ENCODE results near the gene GRID1. TPM values are rescaled to one million over a fixed set of nuclear protein-coding genes. Genes with fewer than 3 reads are reported as not detected.

The GRID1 gene
- total RNA-seq, 1 experiment from 2014 or later: 0.07 TPM

- H3K9ac ChIP-seq (ENCODE audit: low read length): no peak overlapping the region
- H3K36me3 ChIP-seq (ENCODE audit: insufficient read depth, low read length): no peaks in the 10 kb centered on the region
- no peak overlapping the region for H3K4me2 ChIP-seq (ENCODE audit: low read depth, low read length, poor library complexity, severe bottlenecking)
- no peak overlapping the region for H3K4me3 ChIP-seq (ENCODE audit: low read length)
- no peaks in the 10 kb centered on the region for H3K9me3 ChIP-seq (ENCODE audit: low read length)
- no peaks in the 10 kb centered on the region for H4K20me1 ChIP-seq (ENCODE audit: insufficient read depth, low read depth, low read length)
- H3K9me2 ChIP-seq (replicated peaks; ENCODE audit: insufficient read depth, low read length): no peaks in the 10 kb centered on the region
- H2AFZ ChIP-seq (ENCODE audit: low read length): no peak overlapping the region
- peaks cover 25% of the 10 kb centered on the region for H3K4me1 ChIP-seq (ENCODE audit: low read length)
- no peaks in the 10 kb centered on the region for H3K79me2 ChIP-seq (ENCODE audit: low read length)
- DNase-seq: no peak
- no peak overlapping the region for H3K27ac ChIP-seq (ENCODE audit: low read length)
- H3K27me3 ChIP-seq (ENCODE audit: low read length): no peaks in the 10 kb centered on the region
Measured at GRCh38 chr10:85643171-85643844, 723.3 kb downstream of the GRID1 start.

GRCh38 chr10:85642421-85643170, 724.0 kb downstream of the GRID1 start:
- no peaks in the 10 kb centered on the region for H3K36me3 ChIP-seq (ENCODE audit: insufficient read depth, low read length)
- no peaks in the 10 kb centered on the region for H3K9me2 ChIP-seq (replicated peaks; ENCODE audit: insufficient read depth, low read length)
- no peak overlapping the region for H3K9ac ChIP-seq (ENCODE audit: low read length)
- no peaks in the 10 kb centered on the region for H4K20me1 ChIP-seq (ENCODE audit: insufficient read depth, low read depth, low read length)
- H2AFZ ChIP-seq (ENCODE audit: low read length): no peak overlapping the region
- no peak overlapping the region for H3K4me2 ChIP-seq (ENCODE audit: low read depth, low read length, poor library complexity, severe bottlenecking)
- no peak overlapping the region for H3K4me3 ChIP-seq (ENCODE audit: low read length)
- H3K27me3 ChIP-seq (ENCODE audit: low read length): no peaks in the 10 kb centered on the region
- no peaks in the 10 kb centered on the region for H3K9me3 ChIP-seq (ENCODE audit: low read length)
- H3K4me1 ChIP-seq (ENCODE audit: low read length): peaks cover 25% of the 10 kb centered on the region
- no peaks in the 10 kb centered on the region for H3K79me2 ChIP-seq (ENCODE audit: low read length)
- H3K27ac ChIP-seq (ENCODE audit: low read length): peak overlapping the region; percentile 63; the same call in 1 of the 2 replicates
- no peak for DNase-seq

DNA sequence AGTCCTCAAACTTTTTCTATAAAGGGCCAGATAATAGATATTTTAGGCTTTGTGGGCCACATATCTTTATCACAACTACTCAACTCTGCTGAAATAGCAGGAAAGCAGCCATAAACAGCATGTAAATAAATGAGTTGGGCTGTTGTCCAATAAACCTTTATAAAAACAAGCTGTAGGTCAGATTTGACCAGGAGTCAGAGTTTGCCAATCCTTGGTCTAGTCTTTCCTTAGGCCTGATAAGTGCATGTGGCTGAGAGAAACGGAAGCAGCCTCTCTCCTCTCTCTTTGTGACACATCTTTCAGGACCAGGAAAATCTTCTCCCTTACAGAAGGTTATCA, 724.5 kb downstream of the GRID1 start:
- H3K4me3 ChIP-seq (ENCODE audit: low read length): no peak overlapping the region
- peak overlapping the region; percentile 63; the same call in 1 of the 2 replicates for H3K27ac ChIP-seq (ENCODE audit: low read length)
- H3K4me1 ChIP-seq (ENCODE audit: low read length): peaks cover 25% of the 10 kb centered on the region
- H3K9me2 ChIP-seq (replicated peaks; ENCODE audit: insufficient read depth, low read length): no peaks in the 10 kb centered on the region
- no peaks in the 10 kb centered on the region for H3K79me2 ChIP-seq (ENCODE audit: low read length)
- no peak overlapping the region for H3K9ac ChIP-seq (ENCODE audit: low read length)
- H3K4me2 ChIP-seq (ENCODE audit: low read depth, low read length, poor library complexity, severe bottlenecking): no peak overlapping the region
- no peak for DNase-seq
- no peaks in the 10 kb centered on the region for H3K36me3 ChIP-seq (ENCODE audit: insufficient read depth, low read length)
- no peaks in the 10 kb centered on the region for H4K20me1 ChIP-seq (ENCODE audit: insufficient read depth, low read depth, low read length)
- no peak overlapping the region for H2AFZ ChIP-seq (ENCODE audit: low read length)
- no peaks in the 10 kb centered on the region for H3K27me3 ChIP-seq (ENCODE audit: low read length)
- H3K9me3 ChIP-seq (ENCODE audit: low read length): no peaks in the 10 kb centered on the region

DNA sequence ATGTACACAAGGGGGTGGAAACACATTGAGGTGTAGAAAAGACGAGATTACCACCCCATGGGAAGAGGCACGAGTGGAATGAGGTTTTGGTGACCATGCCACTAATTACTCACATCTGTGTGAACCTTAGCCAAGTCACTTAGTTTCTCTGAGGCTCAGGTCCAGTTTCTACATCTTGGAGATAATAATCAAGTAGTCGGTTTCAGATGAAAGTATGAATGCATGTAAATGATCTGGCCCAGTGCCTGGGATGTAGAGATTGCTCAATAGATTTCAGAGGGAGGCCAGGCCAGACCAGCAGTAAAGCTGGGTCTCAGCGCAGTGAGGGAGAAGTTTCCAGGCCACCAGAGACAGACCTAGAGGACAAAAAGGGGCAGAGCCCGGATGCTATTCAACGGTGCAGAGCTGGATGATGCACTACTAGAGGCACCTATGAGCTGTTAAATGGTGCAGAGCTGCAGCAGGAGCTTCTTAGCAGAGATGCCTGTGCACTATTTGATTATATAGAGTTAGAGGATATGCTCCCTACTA, 725.1 kb downstream of the GRID1 start:
- Histone ChIP-seq H4K20me1 (ENCODE audit: insufficient read depth, low read depth, low read length) (no peaks in the 10 kb centered on the region), H3K9ac (ENCODE audit: low read length) (no peak overlapping the region), H3K27ac (ENCODE audit: low read length) (peak overlapping the region; percentile 63; the same call in 1 of the 2 replicates), H3K9me3 (ENCODE audit: low read length) (no peaks in the 10 kb centered on the region), H3K36me3 (ENCODE audit: insufficient read depth, low read length) (no peaks in the 10 kb centered on the region), H3K4me1 (ENCODE audit: low read length) (peaks cover 25% of the 10 kb centered on the region), H3K4me2 (ENCODE audit: low read depth, low read length, poor library complexity, severe bottlenecking) (no peak overlapping the region), H3K79me2 (ENCODE audit: low read length) (no peaks in the 10 kb centered on the region), H3K4me3 (ENCODE audit: low read length) (no peak overlapping the region), H3K27me3 (ENCODE audit: low read length) (no peaks in the 10 kb centered on the region), H3K9me2 (replicated peaks; ENCODE audit: insufficient read depth, low read length) (no peaks in the 10 kb centered on the region), H2AFZ (ENCODE audit: low read length) (no peak overlapping the region)
- DNase-seq: peak; percentile 73

GRCh38 chr10:85638797-85639196, 727.8 kb downstream of the GRID1 start:
- Histone ChIP-seq H3K36me3 (ENCODE audit: insufficient read depth, low read length) (no peaks in the 10 kb centered on the region), H3K27me3 (ENCODE audit: low read length) (no peaks in the 10 kb centered on the region)

GRCh38 chr10:85635650-85636049, 730.9 kb downstream of the GRID1 start:
- no peaks in the 10 kb centered on the region for H3K9me3 ChIP-seq (ENCODE audit: low read length)
- no peak overlapping the region for H3K4me2 ChIP-seq (ENCODE audit: low read depth, low read length, poor library complexity, severe bottlenecking)
- H3K36me3 ChIP-seq (ENCODE audit: insufficient read depth, low read length): no peaks in the 10 kb centered on the region
- H2AFZ ChIP-seq (ENCODE audit: low read length): no peak overlapping the region
- H3K9ac ChIP-seq (ENCODE audit: low read length): no peak overlapping the region
- H3K9me2 ChIP-seq (replicated peaks; ENCODE audit: insufficient read depth, low read length): no peaks in the 10 kb centered on the region
- peaks cover 5% of the 10 kb centered on the region; the same call in 1 of the 2 replicates for H3K4me1 ChIP-seq (ENCODE audit: low read length)
- H4K20me1 ChIP-seq (ENCODE audit: insufficient read depth, low read depth, low read length): no peaks in the 10 kb centered on the region
- no peak overlapping the region for H3K27ac ChIP-seq (ENCODE audit: low read length)
- no peak overlapping the region for H3K4me3 ChIP-seq (ENCODE audit: low read length)
- H3K79me2 ChIP-seq (ENCODE audit: low read length): no peaks in the 10 kb centered on the region
- no peak for DNase-seq
- H3K27me3 ChIP-seq (ENCODE audit: low read length): no peaks in the 10 kb centered on the region

More at GRCh38 chr10:85638797-85639196, 727.8 kb downstream of the GRID1 start:
- Histone ChIP-seq H3K9me2 (replicated peaks; ENCODE audit: insufficient read depth, low read length) (no peaks in the 10 kb centered on the region), H3K79me2 (ENCODE audit: low read length) (no peaks in the 10 kb centered on the region), H3K4me1 (ENCODE audit: low read length) (peaks cover 25% of the 10 kb centered on the region), H2AFZ (ENCODE audit: low read length) (no peak overlapping the region), H3K4me2 (ENCODE audit: low read depth, low read length, poor library complexity, severe bottlenecking) (no peak overlapping the region), H3K27ac (ENCODE audit: low read length) (no peak overlapping the region), H3K9me3 (ENCODE audit: low read length) (no peaks in the 10 kb centered on the region), H3K4me3 (ENCODE audit: low read length) (no peak overlapping the region), H4K20me1 (ENCODE audit: insufficient read depth, low read depth, low read length) (no peaks in the 10 kb centered on the region), H3K9ac (ENCODE audit: low read length) (no peak overlapping the region)
- no peak for DNase-seq

DNA sequence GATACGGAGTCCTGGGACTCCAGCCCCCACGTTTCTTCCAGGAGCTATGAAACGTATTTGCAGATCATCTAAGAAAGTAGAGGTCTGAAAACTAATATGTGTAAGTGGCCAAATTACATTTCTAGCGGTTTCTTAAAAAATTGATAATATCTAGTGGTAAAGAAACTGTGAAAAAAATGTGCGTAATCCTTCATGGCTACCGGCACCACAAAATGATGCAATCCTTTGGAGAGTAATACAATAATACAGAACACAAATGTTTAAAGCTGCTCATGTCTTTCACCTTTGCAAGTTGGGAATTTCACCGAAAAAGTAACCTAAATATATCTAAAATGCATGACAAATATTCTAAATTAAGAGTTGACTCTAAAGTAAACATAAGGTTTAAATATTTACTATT, 742.1 kb downstream of the GRID1 start:
- Histone ChIP-seq H3K36me3 (ENCODE audit: insufficient read depth, low read length) (no peaks in the 10 kb centered on the region), H3K4me1 (ENCODE audit: low read length) (no peaks in the 10 kb centered on the region), H3K79me2 (ENCODE audit: low read length) (no peaks in the 10 kb centered on the region), H3K27ac (ENCODE audit: low read length) (no peak overlapping the region), H4K20me1 (ENCODE audit: insufficient read depth, low read depth, low read length) (no peaks in the 10 kb centered on the region), H3K9me2 (replicated peaks; ENCODE audit: insufficient read depth, low read length) (no peaks in the 10 kb centered on the region), H3K4me3 (ENCODE audit: low read length) (no peak overlapping the region), H3K9ac (ENCODE audit: low read length) (no peak overlapping the region), H3K4me2 (ENCODE audit: low read depth, low read length, poor library complexity, severe bottlenecking) (no peak overlapping the region), H3K9me3 (ENCODE audit: low read length) (no peaks in the 10 kb centered on the region), H2AFZ (ENCODE audit: low read length) (no peak overlapping the region), H3K27me3 (ENCODE audit: low read length) (no peaks in the 10 kb centered on the region)
- no peak for DNase-seq

DNA sequence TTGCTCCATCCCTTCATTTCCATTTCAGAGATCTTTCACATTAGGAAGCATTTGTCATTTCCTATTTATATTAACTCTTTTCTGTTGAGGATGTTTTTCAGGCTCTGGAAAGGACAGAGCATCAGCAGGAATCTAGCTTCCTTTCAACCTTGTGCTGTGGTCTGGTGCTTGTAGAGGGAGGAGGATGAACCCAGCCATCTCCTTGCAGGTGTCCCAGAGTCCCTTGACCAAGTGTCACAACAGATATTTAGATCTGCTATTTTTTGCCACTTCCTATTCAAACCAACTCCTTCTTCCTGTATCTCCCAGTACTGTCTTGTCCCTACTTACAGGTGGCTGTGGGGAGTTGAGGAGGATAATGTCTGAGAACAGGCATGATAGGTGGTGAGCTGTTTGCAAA, 742.8 kb downstream of the GRID1 start:
- Histone ChIP-seq H3K27ac (ENCODE audit: low read length) (no peak overlapping the region), H3K9me3 (ENCODE audit: low read length) (no peaks in the 10 kb centered on the region), H3K79me2 (ENCODE audit: low read length) (no peaks in the 10 kb centered on the region), H3K4me1 (ENCODE audit: low read length) (no peaks in the 10 kb centered on the region), H3K9ac (ENCODE audit: low read length) (no peak overlapping the region), H2AFZ (ENCODE audit: low read length) (no peak overlapping the region), H3K9me2 (replicated peaks; ENCODE audit: insufficient read depth, low read length) (no peaks in the 10 kb centered on the region), H3K27me3 (ENCODE audit: low read length) (no peaks in the 10 kb centered on the region), H3K36me3 (ENCODE audit: insufficient read depth, low read length) (no peaks in the 10 kb centered on the region), H3K4me2 (ENCODE audit: low read depth, low read length, poor library complexity, severe bottlenecking) (no peak overlapping the region), H3K4me3 (ENCODE audit: low read length) (no peak overlapping the region), H4K20me1 (ENCODE audit: insufficient read depth, low read depth, low read length) (no peaks in the 10 kb centered on the region)
- DNase-seq: no peak

Measured in Karpas-422 (cell line).